GM23338 (cell line): ENCODE results near the gene NFIB. TPM values are rescaled to one million over a fixed set of nuclear protein-coding genes. Genes with fewer than 3 reads are reported as not detected.
A peak's percentile ranks its signal among the peaks of the same experiment; 100 is the strongest.

ENCODE experiments used
- ATAC-seq: fragments of 200-7000 bp; cut with Tn5 transposase; 3 replicates; pipeline ENCODE4 v1.9.1; 2020
- DNase-seq: peaks from one replicate; pipeline ENCODE4 v3.0.0-alpha.2; 2015; ENCODE audit warnings: low spot score
- H2AFZ ChIP-seq: fragments of 200-600 bp; sonication (generic); 2 replicates; pipeline ENCODE4 v1.8.0; 2016; ENCODE audit warnings: antibody characterized with exemption, mild to moderate bottlenecking, moderate library complexity
- H3F3A ChIP-seq: fragments of 200-600 bp; sonication (generic); replicated peaks from 2 replicates; pipeline ENCODE4 v1.8.0; 2017; ENCODE audit warnings: antibody characterized with exemption, mixed run types, low read depth
- H3K27ac ChIP-seq: fragments of 200-600 bp; sonication (generic); 2 replicates; pipeline ENCODE4 v1.6.1; 2016; ENCODE audit warnings: low read depth
- H3K27me3 ChIP-seq: fragments of 200-600 bp; sonication (generic); 2 replicates; pipeline ENCODE4 v1.8.0; 2016; ENCODE audit warnings: mild to moderate bottlenecking, mixed run types, moderate library complexity; ENCODE audit not compliant: insufficient read depth
- H3K36me3 ChIP-seq: fragments of 200-600 bp; sonication (generic); 2 replicates; pipeline ENCODE4 v1.8.0; 2016; ENCODE audit warnings: mild to moderate bottlenecking; ENCODE audit not compliant: insufficient read depth
- H3K4me1 ChIP-seq: fragments of 200-600 bp; sonication (generic); 2 replicates; pipeline ENCODE4 v1.8.0; 2016; ENCODE audit warnings: mild to moderate bottlenecking, moderate library complexity; ENCODE audit not compliant: insufficient read depth
- H3K4me2 ChIP-seq: fragments of 200-600 bp; sonication (generic); 2 replicates; pipeline ENCODE4 v1.7.1; 2017; ENCODE audit warnings: mixed run types
- H3K4me3 ChIP-seq: fragments of 200-600 bp; sonication (generic); 2 replicates; pipeline ENCODE4 v1.6.1; 2016; ENCODE audit warnings: mixed run types
- H3K79me2 ChIP-seq: fragments of 200-600 bp; sonication (generic); replicated peaks from 2 replicates; pipeline ENCODE4 v1.8.0; 2017; ENCODE audit warnings: mild to moderate bottlenecking; ENCODE audit not compliant: insufficient read depth
- H3K9me2 ChIP-seq: fragments of 200-600 bp; sonication (generic); 2 replicates; pipeline ENCODE4 v1.8.0; 2017; ENCODE audit not compliant: insufficient read depth
- H4K20me1 ChIP-seq: fragments of 200-600 bp; sonication (generic); replicated peaks from 2 replicates; pipeline ENCODE4 v1.8.0; 2017; ENCODE audit warnings: mild to moderate bottlenecking; ENCODE audit not compliant: insufficient read depth
- H3K27ac Mint-ChIP-seq: 2 replicates; pipeline ENCODE4 v1.8.0; 2020; ENCODE audit warnings: inconsistent platforms, mild to moderate bottlenecking, moderate library complexity, mixed read lengths
- H3K27me3 Mint-ChIP-seq: 3 replicates; pipeline ENCODE4 v1.8.0; 2022; ENCODE audit warnings: low read depth, mild to moderate bottlenecking, moderate library complexity, mixed read lengths, inconsistent platforms; ENCODE audit not compliant: insufficient read depth, poor library complexity
- H3K36me3 Mint-ChIP-seq: 3 replicates; pipeline ENCODE4 v1.8.0; 2021; ENCODE audit warnings: low read depth, mild to moderate bottlenecking, inconsistent platforms, moderate library complexity, mixed read lengths
- H3K4me1 Mint-ChIP-seq: 3 replicates; pipeline ENCODE4 v1.8.0; 2020; ENCODE audit warnings: mild to moderate bottlenecking, inconsistent platforms, mixed read lengths
- H3K4me3 Mint-ChIP-seq: 3 replicates; pipeline ENCODE4 v1.8.0; 2021; ENCODE audit warnings: moderate library complexity, mild to moderate bottlenecking, inconsistent platforms, mixed read lengths
- H3K9me3 Mint-ChIP-seq: 3 replicates; pipeline ENCODE4 v1.8.0; 2020; ENCODE audit warnings: moderate library complexity, mild to moderate bottlenecking, inconsistent platforms, mixed read lengths
- EZH2 ChIP-seq: fragments of 200-600 bp; sonication (generic); IDR thresholded peaks from one replicate; pipeline ENCODE4 v1.8.0; 2017; ENCODE audit warnings: antibody characterized with exemption, mild to moderate bottlenecking, low read depth; ENCODE audit not compliant: unreplicated experiment
- EZH2phosphoT487 ChIP-seq: fragments of 200-600 bp; sonication (generic); IDR thresholded peaks from one replicate; pipeline ENCODE4 v1.8.1; 2018; ENCODE audit warnings: antibody characterized with exemption; ENCODE audit not compliant: unreplicated experiment
- REST ChIP-seq: IDR thresholded peaks from one replicate; pipeline ENCODE4 v1.6.1; 2018; ENCODE audit warnings: antibody characterized with exemption; ENCODE audit not compliant: unreplicated experiment
- STAT1 ChIP-seq: IDR thresholded peaks from one replicate; pipeline ENCODE4 v1.6.1; 2016; ENCODE audit warnings: antibody characterized with exemption; ENCODE audit not compliant: unreplicated experiment
- ZNF331 ChIP-seq: fragments of 250-450 bp; sonication (Bioruptor Pico); IDR thresholded peaks from 2 replicates; pipeline ENCODE4 v1.5.0; 2020; ENCODE audit warnings: low read depth, mild to moderate bottlenecking, moderate library complexity
- polyA plus RNA-seq: library from polyadenylated mRNA; unstranded; fragments of >200 nt; fragmentation: Nextera tagmentation; extraction: Ambion mirVana; gene quantifications from 2 replicates; pipeline ENCODE4 v1.2.1, GENCODE V29; 2016
- total RNA-seq: library from RNA; depleted of rRNA; stranded (reverse); fragments of >200 nt; shearing (Covaris generic); gene quantifications from 2 replicates; pipeline ENCODE4 v1.2.3, GENCODE V29; 2014
- TF ChIP-seq, protein P1 (sequence below): fragments of 250-450 bp; sonication (Bioruptor Pico); IDR thresholded peaks from 2 replicates; pipeline ENCODE4 v1.5.0; 2020; ENCODE audit warnings: mild to moderate bottlenecking, moderate library complexity

Gene NFIB
- total and polyA plus RNA-seq, 2 experiments from 2014 or later, result 3.9 to 4.7 TPM

DNA sequence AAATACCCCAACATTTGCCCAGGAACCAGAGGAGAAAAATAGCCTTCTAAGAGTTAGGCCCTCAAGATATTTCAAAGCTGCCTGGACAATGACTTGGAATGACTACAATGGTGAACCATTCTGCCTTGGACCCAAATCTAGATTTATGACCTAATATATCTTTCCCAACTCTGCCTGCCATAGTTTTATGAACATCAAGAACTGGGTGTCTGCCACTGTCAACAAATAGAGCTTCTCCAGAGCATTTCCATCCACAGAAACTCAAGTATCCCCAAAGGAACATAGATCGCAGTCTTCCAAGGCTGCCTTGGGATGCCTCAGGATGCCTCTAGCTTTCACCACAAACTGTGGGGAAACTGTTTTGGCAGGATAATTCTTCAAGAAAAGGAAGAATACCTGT, 48.2 kb upstream of the NFIB start (continued):
- TF ChIP-seq, protein P1, sequence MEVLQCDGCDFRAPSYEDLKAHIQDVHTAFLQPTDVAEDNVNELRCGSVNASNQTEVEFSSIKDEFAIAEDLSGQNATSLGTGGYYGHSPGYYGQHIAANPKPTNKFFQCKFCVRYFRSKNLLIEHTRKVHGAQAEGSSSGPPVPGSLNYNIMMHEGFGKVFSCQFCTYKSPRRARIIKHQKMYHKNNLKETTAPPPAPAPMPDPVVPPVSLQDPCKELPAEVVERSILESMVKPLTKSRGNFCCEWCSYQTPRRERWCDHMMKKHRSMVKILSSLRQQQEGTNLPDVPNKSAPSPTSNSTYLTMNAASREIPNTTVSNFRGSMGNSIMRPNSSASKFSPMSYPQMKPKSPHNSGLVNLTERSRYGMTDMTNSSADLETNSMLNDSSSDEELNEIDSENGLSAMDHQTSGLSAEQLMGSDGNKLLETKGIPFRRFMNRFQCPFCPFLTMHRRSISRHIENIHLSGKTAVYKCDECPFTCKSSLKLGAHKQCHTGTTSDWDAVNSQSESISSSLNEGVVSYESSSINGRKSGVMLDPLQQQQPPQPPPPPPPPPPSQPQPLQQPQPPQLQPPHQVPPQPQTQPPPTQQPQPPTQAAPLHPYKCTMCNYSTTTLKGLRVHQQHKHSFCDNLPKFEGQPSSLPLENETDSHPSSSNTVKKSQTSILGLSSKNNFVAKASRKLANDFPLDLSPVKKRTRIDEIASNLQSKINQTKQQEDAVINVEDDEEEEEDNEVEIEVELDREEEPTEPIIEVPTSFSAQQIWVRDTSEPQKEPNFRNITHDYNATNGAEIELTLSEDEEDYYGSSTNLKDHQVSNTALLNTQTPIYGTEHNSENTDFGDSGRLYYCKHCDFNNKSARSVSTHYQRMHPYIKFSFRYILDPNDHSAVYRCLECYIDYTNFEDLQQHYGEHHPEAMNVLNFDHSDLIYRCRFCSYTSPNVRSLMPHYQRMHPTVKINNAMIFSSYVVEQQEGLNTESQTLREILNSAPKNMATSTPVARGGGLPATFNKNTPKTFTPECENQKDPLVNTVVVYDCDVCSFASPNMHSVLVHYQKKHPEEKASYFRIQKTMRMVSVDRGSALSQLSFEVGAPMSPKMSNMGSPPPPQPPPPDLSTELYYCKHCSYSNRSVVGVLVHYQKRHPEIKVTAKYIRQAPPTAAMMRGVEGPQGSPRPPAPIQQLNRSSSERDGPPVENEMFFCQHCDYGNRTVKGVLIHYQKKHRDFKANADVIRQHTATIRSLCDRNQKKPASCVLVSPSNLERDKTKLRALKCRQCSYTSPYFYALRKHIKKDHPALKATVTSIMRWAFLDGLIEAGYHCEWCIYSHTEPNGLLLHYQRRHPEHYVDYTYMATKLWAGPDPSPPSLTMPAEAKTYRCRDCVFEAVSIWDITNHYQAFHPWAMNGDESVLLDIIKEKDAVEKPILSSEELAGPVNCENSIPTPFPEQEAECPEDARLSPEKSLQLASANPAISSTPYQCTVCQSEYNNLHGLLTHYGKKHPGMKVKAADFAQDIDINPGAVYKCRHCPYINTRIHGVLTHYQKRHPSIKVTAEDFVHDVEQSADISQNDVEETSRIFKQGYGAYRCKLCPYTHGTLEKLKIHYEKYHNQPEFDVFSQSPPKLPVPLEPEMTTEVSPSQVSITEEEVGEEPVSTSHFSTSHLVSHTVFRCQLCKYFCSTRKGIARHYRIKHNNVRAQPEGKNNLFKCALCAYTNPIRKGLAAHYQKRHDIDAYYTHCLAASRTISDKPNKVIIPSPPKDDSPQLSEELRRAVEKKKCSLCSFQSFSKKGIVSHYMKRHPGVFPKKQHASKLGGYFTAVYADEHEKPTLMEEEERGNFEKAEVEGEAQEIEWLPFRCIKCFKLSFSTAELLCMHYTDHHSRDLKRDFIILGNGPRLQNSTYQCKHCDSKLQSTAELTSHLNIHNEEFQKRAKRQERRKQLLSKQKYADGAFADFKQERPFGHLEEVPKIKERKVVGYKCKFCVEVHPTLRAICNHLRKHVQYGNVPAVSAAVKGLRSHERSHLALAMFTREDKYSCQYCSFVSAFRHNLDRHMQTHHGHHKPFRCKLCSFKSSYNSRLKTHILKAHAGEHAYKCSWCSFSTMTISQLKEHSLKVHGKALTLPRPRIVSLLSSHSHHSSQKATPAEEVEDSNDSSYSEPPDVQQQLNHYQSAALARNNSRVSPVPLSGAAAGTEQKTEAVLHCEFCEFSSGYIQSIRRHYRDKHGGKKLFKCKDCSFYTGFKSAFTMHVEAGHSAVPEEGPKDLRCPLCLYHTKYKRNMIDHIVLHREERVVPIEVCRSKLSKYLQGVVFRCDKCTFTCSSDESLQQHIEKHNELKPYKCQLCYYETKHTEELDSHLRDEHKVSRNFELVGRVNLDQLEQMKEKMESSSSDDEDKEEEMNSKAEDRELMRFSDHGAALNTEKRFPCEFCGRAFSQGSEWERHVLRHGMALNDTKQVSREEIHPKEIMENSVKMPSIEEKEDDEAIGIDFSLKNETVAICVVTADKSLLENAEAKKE (CRISPR knock-in tag), result no peak

GRCh38 chr9:14361074-14361473, 47.1 kb upstream of the NFIB start:
- Mint-ChIP-seq H3K36me3 (no peaks in the 10 kb centered on the region), H3K4me1 (peaks cover 20% of the 10 kb centered on the region), H3K27ac (no peak overlapping the region), H3K27me3 (no peaks in the 10 kb centered on the region), H3K4me3 (no peak overlapping the region), H3K9me3 (no peaks in the 10 kb centered on the region)
- H3K4me2 ChIP-seq, result 0 out of 2 replicates have a peak overlapping the region, but pooled peaks have one; percentile 2
- ATAC-seq (no peak), DNase-seq (no peak)
- 0 out of 2 replicates have a peak overlapping the region, but pooled peaks have one; percentile 4 for H3K27ac ChIP-seq
- H4K20me1 ChIP-seq, result no peaks in the 10 kb centered on the region
- 0 out of 2 replicates have a peak, but pooled peaks cover 3% of the 10 kb centered on the region for H3K9me2 ChIP-seq
- no peaks in the 10 kb centered on the region for H3K79me2 ChIP-seq
- H3K27me3 ChIP-seq, result no peaks in the 10 kb centered on the region
- no peaks in the 10 kb centered on the region for H3K36me3 ChIP-seq
- peaks cover 26% of the 10 kb centered on the region for H3K4me1 ChIP-seq
- H3K4me3 ChIP-seq, result no peak overlapping the region
- no peaks in the 10 kb centered on the region for H3F3A ChIP-seq
- H2AFZ ChIP-seq, result no peak overlapping the region
- TF ChIP-seq EZH2phosphoT487 (no peak), EZH2 (no peak), REST (no peak), ZNF331 (no peak), STAT1 (no peak)
- TF ChIP-seq, protein P1 (CRISPR knock-in tag), result no peak
